Panc1 (cell line): ENCODE measurements around the gene C11orf87.

ENCODE experiments used
- POLR2AphosphoS5 ChIP-seq: IDR thresholded peaks from 2 replicates; pipeline ENCODE4 v1.6.1; 2012; ENCODE audit warnings: mild to moderate bottlenecking, low read depth, low read length, moderate library complexity
- SIN3A ChIP-seq: IDR thresholded peaks from 2 replicates; pipeline ENCODE4 v1.6.1; 2012; ENCODE audit warnings: low read depth, mild to moderate bottlenecking, low read length, moderate library complexity, borderline replicate concordance; ENCODE audit not compliant: insufficient read depth
- TF ChIP-seq, protein P1 (sequence below): fragments of 450-650 bp; IDR thresholded peaks from 2 replicates; pipeline ENCODE4 v1.5.1; 2017; ENCODE audit warnings: mild to moderate bottlenecking

GRCh38 chr11:109426442-109427240 is 4.7 kb downstream of the C11orf87 start:
- TF ChIP-seq, protein P1, sequence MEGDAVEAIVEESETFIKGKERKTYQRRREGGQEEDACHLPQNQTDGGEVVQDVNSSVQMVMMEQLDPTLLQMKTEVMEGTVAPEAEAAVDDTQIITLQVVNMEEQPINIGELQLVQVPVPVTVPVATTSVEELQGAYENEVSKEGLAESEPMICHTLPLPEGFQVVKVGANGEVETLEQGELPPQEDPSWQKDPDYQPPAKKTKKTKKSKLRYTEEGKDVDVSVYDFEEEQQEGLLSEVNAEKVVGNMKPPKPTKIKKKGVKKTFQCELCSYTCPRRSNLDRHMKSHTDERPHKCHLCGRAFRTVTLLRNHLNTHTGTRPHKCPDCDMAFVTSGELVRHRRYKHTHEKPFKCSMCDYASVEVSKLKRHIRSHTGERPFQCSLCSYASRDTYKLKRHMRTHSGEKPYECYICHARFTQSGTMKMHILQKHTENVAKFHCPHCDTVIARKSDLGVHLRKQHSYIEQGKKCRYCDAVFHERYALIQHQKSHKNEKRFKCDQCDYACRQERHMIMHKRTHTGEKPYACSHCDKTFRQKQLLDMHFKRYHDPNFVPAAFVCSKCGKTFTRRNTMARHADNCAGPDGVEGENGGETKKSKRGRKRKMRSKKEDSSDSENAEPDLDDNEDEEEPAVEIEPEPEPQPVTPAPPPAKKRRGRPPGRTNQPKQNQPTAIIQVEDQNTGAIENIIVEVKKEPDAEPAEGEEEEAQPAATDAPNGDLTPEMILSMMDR = peak; percentile 0; the same call in 1 of the 2 replicates
- TF ChIP-seq SIN3A = no peak
- no peak for TF ChIP-seq POLR2AphosphoS5
